HG03139 (cell line): ENCODE measurements around the gene DENND1A.

Experiments
- ATAC-seq: cut with Tn5 transposase; IDR thresholded peaks from one replicate; pipeline ENCODE4 v1.9.1; 2021; ENCODE audit not compliant: unreplicated experiment

Gene DENND1A

DNA sequence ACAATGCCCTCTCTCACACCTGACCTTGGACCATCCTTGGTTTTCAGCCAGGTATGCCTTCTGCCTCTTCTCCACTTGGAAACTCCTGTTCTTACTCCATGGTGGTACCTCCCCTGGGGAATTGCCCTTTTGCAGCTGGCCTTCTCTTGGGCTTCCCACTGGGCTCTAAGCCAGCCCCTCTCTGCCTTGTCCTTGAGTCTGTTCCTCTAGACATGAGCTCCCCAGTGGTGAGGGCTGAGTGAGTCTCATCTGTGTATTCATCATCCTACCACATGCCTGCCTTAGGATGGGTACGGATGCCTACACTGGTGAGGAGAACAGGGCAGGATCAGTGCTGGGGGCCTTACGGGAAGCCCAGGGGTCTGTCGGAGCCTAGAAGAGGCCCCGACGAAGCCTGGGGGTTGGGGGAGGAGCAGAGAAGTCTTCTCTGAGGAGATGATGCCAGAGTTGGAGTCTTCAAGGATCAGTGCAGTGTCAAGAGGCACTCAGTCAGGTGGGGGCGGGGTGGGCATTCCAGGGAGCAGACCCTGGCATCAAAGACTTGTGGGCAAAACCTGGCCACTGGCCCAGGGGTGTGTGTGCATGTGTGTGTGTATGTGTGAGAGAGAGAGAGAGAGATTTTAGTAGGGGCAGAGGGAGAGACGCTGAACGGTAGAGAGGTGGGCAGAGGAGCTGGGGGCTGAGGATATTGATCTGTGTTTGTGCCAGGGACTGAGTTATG, 579.2 kb downstream of the DENND1A start:
- ATAC-seq = no peak

DNA sequence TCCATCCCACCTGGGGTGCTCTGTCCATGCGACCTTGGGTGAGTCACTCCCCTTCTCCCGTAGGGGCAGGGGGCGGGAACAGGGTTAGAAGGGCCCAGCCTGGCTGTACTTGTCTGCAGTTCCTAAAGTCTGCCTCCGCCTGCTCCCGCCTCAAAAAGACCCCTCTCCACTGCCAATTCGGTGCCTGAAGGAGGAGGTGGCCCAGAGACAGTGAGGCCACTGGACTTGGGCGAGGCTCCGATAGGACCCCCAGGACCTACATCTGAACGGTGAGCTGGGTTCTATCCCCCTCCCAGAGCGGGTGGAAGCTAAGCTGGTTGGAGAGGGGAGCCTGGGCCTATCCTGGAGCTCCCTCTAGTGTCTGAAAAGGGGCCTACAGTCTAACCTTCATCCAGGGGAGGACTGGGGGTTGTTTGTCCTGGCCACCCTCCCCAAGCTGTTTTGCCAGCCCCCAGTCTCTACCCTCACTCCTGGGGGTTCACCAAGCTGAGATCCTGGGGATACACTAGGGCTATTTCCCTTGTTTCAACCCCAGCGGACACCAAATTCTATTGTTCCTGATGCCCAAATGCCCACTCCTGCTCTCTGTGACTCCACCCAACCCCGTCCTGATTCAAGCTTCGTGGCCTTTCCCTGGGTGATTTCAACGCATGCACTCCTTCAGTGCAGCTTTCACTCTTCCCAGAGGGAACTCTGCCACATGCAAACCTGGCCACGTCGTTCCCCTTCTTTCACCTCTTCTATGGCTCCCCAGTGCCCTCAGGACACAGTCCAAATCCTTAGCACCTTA, 580.0 kb downstream of the DENND1A start:
- ATAC-seq = peak; percentile 50

DNA sequence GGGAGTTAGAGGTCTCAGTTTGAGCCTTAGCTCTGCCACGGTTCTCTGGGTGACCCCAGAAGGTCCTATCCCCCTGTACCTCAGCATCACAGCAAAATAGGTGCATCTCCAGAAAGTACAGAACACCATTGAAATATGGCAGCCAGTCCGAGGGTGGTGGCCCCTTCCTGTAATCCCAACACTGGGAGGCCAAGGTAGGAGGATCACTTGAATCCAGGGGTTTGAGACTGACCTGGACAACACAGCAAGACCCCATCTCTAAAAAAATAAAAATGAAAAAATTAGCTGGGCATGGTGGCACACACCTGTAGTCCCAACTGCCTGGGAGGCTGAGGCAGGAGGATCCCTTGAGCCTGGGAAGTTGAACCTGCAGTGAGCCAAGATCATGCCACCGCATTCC, 580.9 kb downstream of the DENND1A start:
- ATAC-seq = no peak

DNA sequence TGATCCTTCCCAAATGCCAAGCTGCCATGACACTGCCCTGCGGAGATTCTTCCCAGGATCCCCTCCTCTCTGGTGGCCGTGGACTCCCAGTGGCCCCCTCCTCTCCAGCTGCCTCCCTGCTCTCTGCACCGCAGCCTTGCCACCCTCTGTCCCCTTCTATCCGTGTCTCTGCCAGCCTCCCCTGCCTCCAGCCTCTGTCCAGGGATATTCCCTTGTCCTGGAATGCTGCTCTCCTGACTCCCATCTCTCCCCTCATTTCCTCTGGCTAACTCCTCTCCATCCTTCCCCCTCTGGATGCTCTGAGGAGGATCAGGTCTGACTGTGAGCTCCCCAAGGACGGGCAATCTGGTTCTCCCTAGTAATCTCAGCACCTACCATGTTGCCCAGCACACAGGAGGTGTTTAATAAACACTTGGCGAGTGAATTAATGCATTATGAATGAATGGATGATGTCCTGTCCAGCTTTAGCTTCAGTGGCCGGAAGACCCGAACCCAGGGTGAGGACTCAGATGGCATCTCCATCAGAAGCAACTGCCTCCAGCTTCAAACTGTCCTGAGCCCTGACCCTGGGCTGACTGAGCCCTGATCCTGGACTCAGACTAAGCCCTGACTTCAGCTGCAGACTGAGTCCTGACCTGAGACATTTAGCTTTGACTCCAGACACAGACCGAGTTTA, 581.5 kb downstream of the DENND1A start:
- ATAC-seq = no peak

DNA sequence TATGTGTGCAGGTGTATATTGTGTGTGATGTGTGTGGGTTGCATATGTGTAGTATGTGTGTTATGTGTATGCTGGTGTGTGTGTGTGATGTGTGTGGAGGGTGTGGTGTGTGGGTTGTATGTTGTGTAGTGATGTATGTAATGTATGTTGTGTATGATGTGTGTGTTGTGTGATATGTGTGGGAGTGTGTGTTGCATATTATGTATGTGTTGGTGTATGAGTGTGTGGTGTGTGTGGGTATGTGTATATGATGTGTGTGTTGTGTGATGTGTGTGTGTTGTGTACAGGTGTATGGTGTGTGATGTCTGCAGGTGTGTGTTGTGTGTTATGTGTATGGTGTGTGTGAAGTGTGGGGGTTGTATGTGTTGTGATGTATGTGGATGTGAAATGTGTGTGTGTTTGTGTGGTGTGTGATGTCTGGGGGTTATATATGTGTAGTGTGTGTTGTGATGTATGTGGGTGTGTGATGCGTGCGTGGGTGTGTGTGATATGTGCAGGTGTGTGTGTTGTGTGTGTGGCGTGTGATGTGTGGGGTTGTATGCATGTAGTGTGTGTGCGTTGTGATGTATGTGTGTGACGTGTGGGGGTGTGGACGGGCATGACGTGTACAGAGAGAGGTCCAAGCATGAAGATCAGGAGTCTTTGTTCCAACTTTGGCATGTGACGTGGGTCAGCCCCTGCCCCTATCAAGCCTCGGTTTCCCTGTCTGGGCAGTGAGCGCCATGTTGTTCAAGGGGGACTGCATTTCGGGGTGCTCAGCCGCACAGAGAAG, 582.5 kb downstream of the DENND1A start:
- no peak for ATAC-seq

DNA sequence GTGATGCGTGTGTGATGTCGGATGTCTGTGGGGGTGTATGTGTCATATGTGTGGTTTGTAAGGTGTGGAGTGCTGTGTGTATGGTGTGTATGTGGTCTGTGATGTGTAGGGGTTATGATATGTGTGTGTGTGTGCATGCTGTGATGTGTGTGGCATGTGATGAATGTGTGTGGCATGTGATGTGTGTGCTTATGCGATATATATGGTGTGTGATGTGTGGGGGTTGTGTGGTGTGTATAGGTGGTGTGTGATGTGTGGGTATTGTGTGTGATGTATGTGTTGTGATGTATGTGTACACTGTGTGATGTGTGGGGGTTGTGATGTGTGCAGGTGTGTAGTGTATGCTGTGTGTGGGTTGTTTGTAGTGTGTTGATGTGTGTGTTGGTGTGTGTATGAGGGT, 583.1 kb downstream of the DENND1A start:
- no peak for ATAC-seq

DNA sequence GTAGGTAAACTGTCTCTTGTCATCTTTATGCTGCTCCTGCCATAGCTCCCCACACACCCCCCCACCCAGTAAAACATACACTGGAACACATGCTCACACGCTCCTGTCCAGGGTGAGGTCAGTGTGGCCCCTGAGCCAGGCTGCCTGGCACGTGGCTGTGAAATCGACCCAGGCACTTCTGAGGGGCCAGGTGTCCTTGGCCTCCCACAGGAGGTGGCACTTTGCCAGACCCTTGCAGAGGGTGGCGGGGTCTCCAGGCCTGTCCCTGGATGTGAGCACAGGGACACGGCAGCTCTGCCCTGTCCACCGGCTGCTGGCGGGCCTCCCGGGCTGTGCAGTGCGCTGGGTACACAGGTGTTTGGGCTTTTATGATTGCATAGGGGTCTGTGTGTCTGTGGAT, 583.9 kb downstream of the DENND1A start:
- no peak for ATAC-seq

DNA sequence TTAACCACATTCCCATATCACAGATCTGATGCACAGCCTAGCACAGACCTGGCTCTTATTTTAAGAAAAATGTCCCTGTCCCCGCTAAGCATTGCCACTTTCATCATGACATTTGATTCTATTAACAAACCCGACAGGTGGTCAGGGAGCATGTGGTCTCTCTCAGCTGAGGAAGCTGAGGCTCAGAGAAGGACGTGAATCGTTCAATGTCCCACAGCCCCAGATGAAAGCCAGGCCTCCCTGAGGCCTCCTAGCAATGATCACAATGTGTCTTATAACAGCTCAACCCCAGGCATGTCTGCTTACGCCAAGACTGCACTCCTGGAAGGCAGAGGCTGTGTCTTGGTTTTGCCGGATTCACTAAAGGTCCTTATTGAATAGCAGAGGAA, 584.4 kb downstream of the DENND1A start:
- no peak for ATAC-seq

DNA sequence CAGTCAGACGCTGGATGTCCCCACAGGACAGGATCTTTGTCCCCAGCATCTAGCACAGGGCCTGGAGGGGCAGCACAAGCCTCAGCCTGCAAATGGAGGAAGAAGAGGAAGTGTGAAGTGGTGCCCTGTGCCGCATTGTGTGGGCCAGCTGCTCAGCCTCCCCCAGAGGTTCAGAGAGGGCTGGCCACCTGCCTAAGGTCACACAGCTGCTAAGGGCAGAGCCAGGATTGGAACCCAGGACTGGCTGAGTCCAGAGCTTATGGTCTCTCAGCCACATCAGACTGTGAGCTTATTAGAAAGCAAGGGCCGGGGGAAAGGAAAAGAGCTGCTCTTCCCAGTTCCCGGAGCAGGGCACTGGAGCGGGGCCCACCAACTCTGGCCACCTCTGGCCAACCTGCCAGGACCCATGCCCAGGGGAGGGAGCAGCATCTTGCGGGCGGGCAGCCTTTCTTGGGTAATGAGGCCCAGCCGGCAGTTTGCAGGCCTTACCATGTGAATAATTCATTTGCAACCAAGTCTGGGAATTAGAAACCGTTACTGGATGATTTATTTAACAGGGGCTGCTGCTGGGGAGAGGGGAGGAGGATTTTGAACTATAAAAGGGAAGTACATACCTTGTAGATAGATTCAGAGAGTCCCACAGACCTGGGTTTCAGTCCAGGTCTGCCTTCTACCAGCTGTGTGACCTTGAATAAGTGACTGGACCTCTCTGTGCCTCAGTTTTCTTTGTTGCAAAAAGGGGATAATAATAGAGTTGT, 585.6 kb downstream of the DENND1A start:
- no peak for ATAC-seq

DNA sequence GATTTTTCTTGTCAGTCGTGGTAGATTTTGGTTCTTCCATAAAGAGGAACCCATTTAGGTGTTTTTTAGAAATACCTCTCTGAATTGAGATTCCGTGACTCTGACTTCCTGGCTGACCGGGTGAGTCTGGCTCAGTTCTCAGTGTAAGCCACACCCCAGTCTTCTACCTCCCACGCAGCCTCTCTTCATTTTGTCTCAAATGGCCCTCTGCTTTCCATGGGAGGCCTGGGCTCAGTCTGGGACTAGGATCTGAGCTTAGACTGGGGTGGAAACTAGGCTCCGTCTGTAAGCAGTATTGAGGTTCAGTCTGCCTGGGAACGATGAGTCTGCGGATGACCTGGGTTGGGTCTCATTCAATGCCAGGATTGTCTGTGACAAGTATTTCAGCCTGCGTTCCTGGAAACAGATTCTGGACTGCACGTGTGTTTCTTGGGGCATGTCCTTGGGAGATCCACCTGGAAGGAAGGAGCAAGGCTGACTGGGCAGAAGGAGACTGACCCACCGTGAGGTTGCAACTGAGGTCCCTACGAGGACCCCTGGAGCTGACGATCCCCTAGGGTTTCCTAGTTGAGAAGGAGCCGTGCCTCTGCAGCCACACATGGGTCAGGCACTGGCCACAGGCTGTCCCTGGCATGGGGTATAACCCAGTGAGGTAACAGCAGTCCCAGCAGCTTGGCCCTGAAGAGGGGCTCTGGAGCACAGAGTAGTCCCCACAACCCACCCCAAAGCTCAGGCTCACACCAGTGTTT, 586.3 kb downstream of the DENND1A start:
- ATAC-seq = no peak

DNA sequence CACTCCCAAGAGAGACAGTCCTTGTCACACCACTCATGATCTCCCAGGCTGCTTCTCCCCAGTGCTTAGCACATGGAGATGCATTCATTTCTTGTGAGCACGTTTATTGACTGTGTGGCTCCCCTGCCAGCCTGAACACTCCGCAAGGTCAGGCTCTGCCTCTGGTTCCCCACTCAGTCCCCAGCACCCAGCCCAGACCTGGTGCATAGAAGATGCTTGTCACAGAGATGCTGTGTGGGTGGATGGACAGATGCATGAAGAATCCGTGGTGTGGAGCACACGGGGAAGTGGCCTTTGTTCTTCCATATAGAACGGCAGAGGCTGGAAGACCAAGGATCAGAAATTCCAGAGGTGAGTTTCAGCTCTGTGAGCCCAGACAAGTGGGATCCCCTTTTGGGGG, 587.7 kb downstream of the DENND1A start:
- no peak for ATAC-seq

DNA sequence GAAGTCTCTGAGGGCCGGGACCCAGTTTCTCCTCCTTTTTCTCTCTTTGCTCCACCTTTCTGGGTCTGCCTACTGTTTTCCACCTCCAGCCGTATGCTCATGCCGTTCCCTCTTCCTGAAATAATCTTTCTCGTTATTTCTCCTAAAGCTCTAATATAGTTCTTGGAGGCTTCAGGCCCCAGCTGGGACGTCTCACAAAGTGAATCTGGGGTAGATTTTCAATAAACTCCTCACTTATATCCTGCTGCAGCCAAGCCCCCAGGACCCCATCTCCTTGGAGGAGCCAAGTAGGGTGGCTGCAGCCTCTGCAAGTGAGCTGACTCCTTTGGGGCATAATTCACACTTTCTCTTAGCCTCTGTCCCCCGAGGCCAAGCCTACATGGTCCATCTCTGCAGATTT, 588.1 kb downstream of the DENND1A start:
- no peak for ATAC-seq

DNA sequence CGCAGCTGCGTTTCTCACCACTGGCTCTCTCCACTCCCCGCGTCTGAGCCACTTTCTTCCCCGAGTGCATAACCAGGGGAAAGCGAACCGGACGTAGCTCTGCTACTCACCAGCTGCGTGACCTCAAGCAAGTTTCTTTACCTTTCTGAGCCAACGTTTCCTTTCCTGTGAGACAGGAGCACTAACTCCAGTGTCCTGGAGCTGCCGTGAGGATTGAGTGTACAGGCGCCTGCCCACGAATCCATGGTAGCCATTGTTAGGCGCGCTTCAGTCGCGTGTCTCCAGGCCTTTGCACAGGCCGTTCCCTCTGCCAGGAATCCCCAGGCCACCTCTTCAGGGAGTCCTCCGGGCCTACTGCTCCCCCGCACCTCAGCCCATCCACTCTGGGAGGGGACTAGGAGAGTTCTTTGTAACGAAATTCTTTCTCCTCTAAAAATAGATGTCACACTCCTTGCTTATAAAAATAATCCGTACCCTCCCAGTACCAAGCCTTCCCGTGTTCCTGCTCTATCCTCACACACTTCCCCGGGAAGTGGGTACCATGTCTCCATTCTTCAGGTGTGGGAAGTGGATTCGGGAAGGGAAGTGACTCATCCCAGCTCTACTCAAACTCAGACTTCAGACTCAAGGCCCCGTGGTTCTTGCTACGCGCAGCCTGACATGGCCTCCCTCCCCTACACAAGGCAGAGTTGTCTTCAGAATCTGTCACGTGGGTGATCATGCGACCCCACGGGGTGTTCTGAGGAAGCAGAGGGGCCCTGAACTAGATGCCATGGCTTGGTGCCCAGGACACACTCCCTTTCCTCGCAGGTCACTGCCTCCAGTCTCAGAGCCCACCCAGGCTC, 590.0 kb downstream of the DENND1A start:
- ATAC-seq = peak; percentile 43

DNA sequence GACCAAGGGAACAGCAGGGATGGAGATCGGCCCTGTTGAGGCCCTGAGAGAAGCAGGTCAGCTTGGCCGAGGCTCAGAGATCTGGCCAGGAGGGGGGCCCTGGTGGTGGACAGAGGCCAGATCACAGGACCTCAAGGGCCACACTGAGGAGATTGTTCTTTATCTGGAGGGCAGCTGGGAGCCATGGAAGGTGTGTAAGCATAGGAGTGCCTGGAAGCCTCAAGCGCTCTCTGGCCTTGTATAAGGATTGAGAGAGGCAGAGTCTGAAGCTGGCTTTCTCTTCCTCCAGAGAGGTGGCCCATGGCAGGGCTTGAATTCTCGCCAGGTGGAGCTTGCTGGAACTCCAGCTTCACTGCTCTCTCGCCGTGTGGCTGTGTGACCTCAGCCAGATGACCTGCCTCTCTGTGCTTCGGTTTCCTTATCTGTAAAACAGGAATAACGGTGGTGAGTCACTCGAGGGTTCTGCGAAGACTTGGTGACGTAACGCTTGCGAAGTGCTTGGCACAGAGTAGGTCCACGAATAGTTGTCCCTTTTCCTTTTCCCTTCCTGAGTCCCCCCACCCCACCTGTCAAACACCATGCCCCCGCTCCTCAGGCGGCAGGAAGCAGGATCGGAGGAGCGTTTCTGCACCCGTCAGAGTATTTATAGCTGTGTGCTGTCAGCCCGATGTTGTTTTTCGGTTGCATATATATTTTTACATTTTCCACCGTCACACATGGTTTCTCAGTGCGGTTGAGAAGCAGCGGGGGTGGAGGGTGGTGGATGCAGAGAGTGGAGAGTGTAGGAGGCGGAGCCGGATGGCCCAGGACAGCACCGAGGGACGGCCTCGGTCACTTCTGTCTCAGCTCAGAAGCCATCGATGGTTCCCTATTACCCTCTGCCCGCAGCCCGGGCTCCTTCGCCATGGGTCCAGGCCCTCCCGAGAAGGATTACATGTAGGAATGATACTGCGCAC, 590.9 kb downstream of the DENND1A start:
- peak; percentile 54 for ATAC-seq

DNA sequence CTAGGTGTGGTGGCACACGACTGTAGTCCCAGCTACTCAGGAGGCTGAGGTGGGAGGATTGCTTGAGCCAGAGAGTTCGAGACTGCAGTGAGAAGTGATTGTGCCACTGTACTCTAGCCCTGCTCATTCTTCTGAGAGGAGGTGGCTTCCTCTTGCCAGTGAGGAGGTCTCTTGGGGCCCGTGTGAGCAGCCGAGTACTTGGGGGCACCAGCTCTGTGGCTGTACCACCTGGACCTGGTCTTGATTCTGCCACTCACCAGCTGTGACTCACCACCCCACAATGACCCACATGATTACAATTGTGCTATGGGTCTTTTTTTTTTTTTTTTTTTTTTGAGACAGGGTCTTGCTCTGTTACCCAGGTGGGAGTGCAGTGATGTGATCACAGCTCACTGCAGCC, 592.0 kb downstream of the DENND1A start:
- no peak for ATAC-seq

DNA sequence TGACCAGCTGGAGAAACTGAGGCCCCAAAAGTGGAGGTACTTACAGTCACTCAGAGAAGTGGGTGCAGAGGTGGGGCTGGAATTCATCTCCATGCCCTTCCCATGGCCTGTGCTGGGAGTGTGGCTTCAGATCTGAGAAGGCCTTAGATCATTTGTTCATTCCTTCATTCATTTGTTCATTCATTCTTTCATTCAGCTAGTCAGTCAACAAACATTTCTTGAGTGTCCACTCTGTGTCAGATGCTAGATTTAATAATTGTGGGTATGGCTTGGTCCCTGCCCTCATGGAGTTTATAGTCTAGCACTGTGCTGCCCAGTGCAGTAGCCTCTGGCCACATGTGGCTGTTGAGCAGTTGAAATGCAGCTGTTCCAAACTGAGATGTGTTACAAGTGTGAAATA, 593.0 kb downstream of the DENND1A start:
- no peak for ATAC-seq

DNA sequence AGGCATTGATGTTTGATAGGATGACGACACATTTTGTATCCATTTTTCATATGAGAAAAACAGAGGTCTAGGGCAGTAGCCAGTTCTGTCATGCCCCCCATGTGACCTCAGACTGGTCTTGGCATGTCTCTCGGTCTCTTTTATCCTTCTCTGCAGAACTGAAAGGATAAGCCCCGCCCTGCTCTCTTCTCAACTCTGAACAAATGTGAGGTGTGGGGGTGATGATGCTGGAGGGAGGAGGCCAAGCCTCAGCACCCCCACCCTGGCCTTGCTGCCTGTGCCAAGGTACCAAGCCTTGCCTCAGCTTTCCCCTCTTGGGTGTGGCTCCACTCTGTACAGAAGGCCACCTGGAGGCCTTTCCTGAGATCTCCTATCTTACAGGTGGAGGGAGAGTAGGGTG, 593.5 kb downstream of the DENND1A start:
- ATAC-seq = no peak

DNA sequence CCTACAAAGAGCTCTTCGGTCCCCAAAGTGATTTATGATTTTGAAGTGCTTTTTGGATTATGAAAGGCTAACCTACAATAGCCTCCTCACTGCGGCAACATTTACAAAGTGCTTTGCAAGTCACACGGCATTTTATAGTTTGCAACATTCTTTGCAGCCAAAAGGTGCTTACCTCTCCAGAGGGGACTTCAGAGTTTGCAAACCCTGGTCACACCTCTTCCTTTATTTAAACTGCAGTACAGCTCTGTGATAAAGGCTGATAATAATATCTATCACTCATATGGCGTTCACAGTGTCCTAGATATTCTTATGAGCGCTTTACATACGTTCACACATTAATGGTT, 594.0 kb downstream of the DENND1A start:
- no peak for ATAC-seq
